ENCODE measurements around the gene ERICH6B. TPM values are rescaled to one million over a fixed set of nuclear protein-coding genes. Genes with fewer than 3 reads are reported as not detected.

Gene ERICH6B
- total and polyA plus RNA-seq, 2 of the 8 experiments (the other 6 are each of a cell fraction or from before 2014, with no cell fraction given) = not detected

DNA sequence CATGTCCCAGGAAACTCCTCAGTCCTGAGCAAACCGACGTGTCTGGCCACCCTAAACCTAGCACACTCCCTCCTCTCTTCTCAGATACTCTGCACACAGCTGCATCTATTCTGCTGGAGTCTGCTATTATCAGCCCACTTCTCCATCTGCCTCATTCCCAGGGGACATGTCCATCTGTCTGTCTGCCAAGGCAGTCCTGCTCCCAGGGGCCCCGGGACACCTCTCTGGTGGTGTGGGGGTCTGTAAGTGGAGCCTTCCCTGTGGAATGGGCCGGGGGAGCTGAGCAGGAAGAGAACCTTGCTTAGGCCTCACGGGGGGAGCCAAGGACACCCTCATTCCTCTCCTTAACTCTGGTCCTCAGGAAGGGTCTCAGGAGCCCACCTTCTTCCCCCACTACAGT, 72.7 kb downstream of the ERICH6B start:
- H2BK12ac ChIP-seq (ENCODE audit: low read depth, low read length) = no peak overlapping the region
- H3K27ac ChIP-seq (ENCODE audit: low read depth, low read length) = no peak overlapping the region
- H3K14ac ChIP-seq (ENCODE audit: insufficient read length) = no peak overlapping the region
- no peak overlapping the region for H3K4me3 ChIP-seq (ENCODE audit: extremely low read depth in 1 of 4, insufficient read depth in 2 of 4, low read depth in 3 of 4, low read length in 4 of 4)
- no peak overlapping the region for H3K9ac ChIP-seq (replicated peaks in 1 of 4; ENCODE audit: extremely low read depth in 1 of 4, low read depth in 3 of 4, low read length in 3 of 4)
- no peaks in the 10 kb centered on the region for H4K20me1 ChIP-seq (replicated peaks in 1 of 2; ENCODE audit: control insufficient read depth in 1 of 2, insufficient read depth in 2 of 2, low read length in 2 of 2)
- H2BK20ac ChIP-seq (ENCODE audit: low read length) = no peak overlapping the region
- H3K4me1 ChIP-seq (replicated peaks in 1 of 4; ENCODE audit: control insufficient read depth in 3 of 4, insufficient read depth in 4 of 4, low read length in 3 of 4) = peaks cover 0 to 2% (median 0%) of the 10 kb centered on the region in 4 experiments; a peak in 3 of 7 replicates
- ChIA-PET CTCF (ENCODE audit: partially characterized antibody) (interaction anchor here (1.2 to 1.4 kb wide), 4 partner anchors 13 to 186 kb away, joined by 3 to 6 read pairs (median 3); no protein-coding TSS in a partner anchor), POLR2A (ENCODE audit: partially characterized antibody) (interaction anchor here (1.0 kb wide), 1 partner anchor 142 kb away, joined by 3 read pairs; no protein-coding TSS in a partner anchor)
- H3K23ac ChIP-seq (ENCODE audit: insufficient read length) = no peak overlapping the region
- H3K56ac ChIP-seq (replicated peaks; ENCODE audit: insufficient read length, low read depth, low read length) = no peak overlapping the region
- H3K27me3 ChIP-seq (replicated peaks in 1 of 4; ENCODE audit: control insufficient read depth in 3 of 4, extremely low read depth in 1 of 4, insufficient read depth in 3 of 4, low read length in 3 of 4) = no peaks in the 10 kb centered on the region
- H3K4ac ChIP-seq (replicated peaks; ENCODE audit: insufficient read length, low read depth, low read length) = no peak overlapping the region
- H3K36me3 ChIP-seq (ENCODE audit: control insufficient read depth in 2 of 4, insufficient read depth in 4 of 4, low read length in 3 of 4) = no peaks in the 10 kb centered on the region
- H2BK5ac ChIP-seq (ENCODE audit: low read depth, low read length) = no peak overlapping the region
- H2BK120ac ChIP-seq (replicated peaks; ENCODE audit: low read depth, low read length) = no peak overlapping the region
- no peak overlapping the region for H2BK15ac ChIP-seq (ENCODE audit: low read length)
- H3K9me3 ChIP-seq (ENCODE audit: insufficient read depth in 2 of 2, low read depth in 1 of 2, low read length in 1 of 2) = no peaks in the 10 kb centered on the region
- H2AFZ ChIP-seq (ENCODE audit: low read length) = no peak overlapping the region
- no peak overlapping the region for H3K4me2 ChIP-seq (ENCODE audit: insufficient read depth in 1 of 2, low read depth in 2 of 2, low read length in 2 of 2)
- no peak overlapping the region for H2AK5ac ChIP-seq (ENCODE audit: low read depth, low read length)
- no peak overlapping the region for H4K91ac ChIP-seq (replicated peaks; ENCODE audit: insufficient read length, low read length)
- no peak overlapping the region for H4K8ac ChIP-seq (ENCODE audit: extremely low read depth, insufficient read depth, low read length)
- H4K5ac ChIP-seq (ENCODE audit: insufficient read length, low read depth, low read length) = no peak overlapping the region
- no peaks in the 10 kb centered on the region for H3K79me2 ChIP-seq (ENCODE audit: control insufficient read depth in 1 of 2, insufficient read depth in 2 of 2, low read length in 2 of 2)
- 96% methylated on average over 5 of the region's 5 CpGs; no CpG with 5 or more reads in 1 of the 2 experiments for WGBS, 2 experiments (ENCODE audit: extremely low coverage in 1 of 2, insufficient coverage in 1 of 2, insufficient read length in 1 of 2, insufficient replicate concordance in 2 of 2, low coverage in 1 of 2, low lambda C conversion rate in 2 of 2, missing lambda C conversion rate in 1 of 2)
- no peaks in the 10 kb centered on the region for H3K23me2 ChIP-seq (ENCODE audit: low read depth, low read length)
- H3K18ac ChIP-seq (ENCODE audit: extremely low read depth, low read length) = no peak overlapping the region
- FAIRE-seq (no peak), DNase-seq (ENCODE audit: low read depth in 1 of 2, low spot score in 2 of 2) (no peak)
- H3K79me1 ChIP-seq (ENCODE audit: low read depth, low read length) = no peaks in the 10 kb centered on the region
- TF ChIP-seq SRF (IDR thresholded peaks at IDR 0.05; ENCODE audit: low read depth, low read length) (no peak), SIX5 (IDR thresholded peaks at IDR 0.05; ENCODE audit: low read depth, low read length) (no peak), CTBP2 (IDR thresholded peaks at IDR 0.05; ENCODE audit: borderline replicate concordance, insufficient read depth, insufficient read length, low read length) (no peak), NRF1 (IDR thresholded peaks at IDR 0.05; ENCODE audit: low read depth, low read length) (no peak), CHD2 (IDR thresholded peaks at IDR 0.05; ENCODE audit: low read length) (no peak)
